ENCODE data around the gene PGBD4.

DNA sequence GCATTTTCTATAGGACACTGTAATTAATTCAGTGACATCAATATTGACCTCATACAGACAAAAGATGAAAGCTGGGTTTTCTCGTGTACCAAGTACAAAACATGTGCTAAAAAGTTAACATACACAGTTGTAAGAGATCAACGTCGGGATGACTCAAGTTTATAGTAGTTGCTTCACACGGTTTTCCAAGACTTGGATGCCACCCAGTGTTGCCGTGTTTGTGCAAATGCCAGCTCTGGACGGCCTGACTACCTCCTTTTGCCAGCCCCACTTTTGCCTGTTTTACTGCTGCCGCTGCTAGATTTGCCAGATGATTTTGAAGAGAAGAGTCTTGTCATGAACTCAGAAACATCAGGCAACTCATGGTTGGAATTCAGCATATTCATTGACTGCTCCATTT, 17.8 kb upstream of the PGBD4 start:
- TF ChIP-seq CTCF (IDR thresholded peaks at IDR 0.05; ENCODE audit: extremely low read depth in 1 of 2, insufficient read depth in 1 of 2, low read depth in 1 of 2, low read length in 2 of 2) (no peak), JUN (IDR thresholded peaks at IDR 0.05; ENCODE audit: borderline replicate concordance, insufficient read depth, insufficient read length, low read depth) (no peak), EZH2 (IDR thresholded peaks at IDR 0.05; ENCODE audit: borderline replicate concordance, low read depth, low read length, severe bottlenecking) (no peak), POLR2A (IDR thresholded peaks at IDR 0.05; ENCODE audit: low read depth, low read length) (no peak), MAX (IDR thresholded peaks at IDR 0.05; ENCODE audit: insufficient read depth, insufficient read length) (no peak), POLR2AphosphoS5 (IDR thresholded peaks at IDR 0.05; ENCODE audit: insufficient read depth, low read depth, low read length) (no peak), FOS (IDR thresholded peaks at IDR 0.05; ENCODE audit: borderline replicate concordance, insufficient read depth, low read length) (no peak), MYC (IDR thresholded peaks at IDR 0.05; ENCODE audit: low read depth, low read length) (no peak), GATA2 (IDR thresholded peaks at IDR 0.05; ENCODE audit: insufficient read depth, insufficient read length, low read depth, low read length) (no peak)

Data from endothelial cell of umbilical vein (primary cell).